ENCODE data around the gene KRT27. TPM values are rescaled to one million over a fixed set of nuclear protein-coding genes. Genes with fewer than 3 reads are reported as not detected.

KRT27 gene
- total RNA-seq, 2 experiments from 2014 or later = not detected

- Mint-ChIP-seq H3K4me1 (ENCODE audit: low read depth) (peaks cover 2% of the 10 kb centered on the region), H3K9me3 (no peaks in the 10 kb centered on the region), H3K36me3 (no peaks in the 10 kb centered on the region), H3K4me3 (no peak overlapping the region), H3K27ac (no peak overlapping the region), H3K27me3 (peaks cover 36% of the 10 kb centered on the region)
- ChIA-PET POLR2A (no interaction called here), CTCF (interaction anchor here (0.6 to 2.4 kb wide), 11 partner anchors 8 to 1413 kb away, joined by 3 to 15 read pairs (median 4); no protein-coding TSS in a partner anchor)
- DNase-seq = peak; percentile 86
- intact Hi-C loops (cut with micrococcal nuclease) = loop anchor here (2.0 to 10.0 kb wide), 5 partner anchors 521 to 864 kb away; no protein-coding TSS in a partner anchor
Observed at GRCh38 chr17:40803617-40804082, 21.3 kb upstream of the KRT27 start.

DNA sequence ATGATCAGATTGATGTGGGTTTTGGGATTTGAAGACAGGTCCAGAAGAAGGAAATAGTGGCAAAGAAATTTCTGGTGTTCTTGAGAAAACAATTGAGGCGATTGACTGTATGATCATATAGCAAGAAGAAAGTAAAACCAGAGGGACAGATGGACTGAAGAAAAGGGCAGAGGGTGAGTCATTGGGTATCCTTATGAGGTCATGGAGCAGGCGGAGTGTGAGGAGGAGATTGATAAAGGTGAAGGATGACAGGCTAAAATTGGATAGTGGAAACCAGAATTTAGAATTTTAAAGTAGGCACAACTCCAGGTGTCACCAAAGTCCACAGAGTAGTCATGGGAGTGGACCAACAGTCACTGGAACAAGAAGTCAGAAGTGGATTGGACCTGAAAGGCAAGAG is 18.8 kb upstream of the KRT27 start:
- no peaks in the 10 kb centered on the region for H3K9me3 Mint-ChIP-seq

DNA sequence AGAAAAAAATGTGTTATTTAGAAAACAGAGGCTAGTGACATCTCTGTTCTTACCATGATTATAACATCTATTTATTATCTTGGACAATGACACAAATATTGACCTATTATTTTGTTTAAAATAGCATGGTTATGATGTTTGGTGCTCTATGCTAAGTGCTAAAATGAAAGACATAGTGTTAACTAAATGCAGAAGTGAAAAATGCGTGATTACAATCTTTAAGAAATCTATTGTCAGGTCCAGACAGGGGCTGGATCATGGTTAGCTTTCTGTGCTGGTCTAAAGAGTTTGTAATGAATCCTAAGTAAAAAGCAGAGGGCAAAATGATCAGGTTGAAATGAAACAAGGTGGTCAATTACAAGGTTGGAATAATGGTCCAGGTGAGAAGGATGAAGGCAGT is 18.0 kb upstream of the KRT27 start:
- DNase-seq = no peak
- H3K36me3 Mint-ChIP-seq = no peaks in the 10 kb centered on the region
- peaks cover 29% of the 10 kb centered on the region for H3K27me3 Mint-ChIP-seq
- intact Hi-C loops (cut with micrococcal nuclease) = loop anchor here (5.0 to 10.0 kb wide), 4 partner anchors 524 to 867 kb away; no protein-coding TSS in a partner anchor
- POLR2A ChIA-PET = no interaction called here
- CTCF ChIA-PET = no interaction called here
- no peak overlapping the region for H3K27ac Mint-ChIP-seq
- no peaks in the 10 kb centered on the region for H3K9me3 Mint-ChIP-seq
- no peak overlapping the region for H3K4me3 Mint-ChIP-seq
- H3K4me1 Mint-ChIP-seq (ENCODE audit: low read depth) = peaks cover 2% of the 10 kb centered on the region

More for the DNA sequence above, 18.8 kb upstream of the KRT27 start:
- DNase-seq = no peak
- ChIA-PET CTCF (no interaction called here), POLR2A (no interaction called here)
- H3K27ac Mint-ChIP-seq = no peak overlapping the region
- H3K36me3 Mint-ChIP-seq = no peaks in the 10 kb centered on the region
- H3K4me1 Mint-ChIP-seq (ENCODE audit: low read depth) = peaks cover 2% of the 10 kb centered on the region
- peaks cover 32% of the 10 kb centered on the region for H3K27me3 Mint-ChIP-seq
- intact Hi-C loops (cut with micrococcal nuclease) = loop anchor here (5.0 to 10.0 kb wide), 4 partner anchors 524 to 866 kb away; no protein-coding TSS in a partner anchor
- no peak overlapping the region for H3K4me3 Mint-ChIP-seq

- Mint-ChIP-seq H3K27ac (no peak within 1 kb of the TSS), H3K27me3 (peaks cover 27% of the 10 kb centered on the region), H3K4me3 (no peak within 1 kb of the TSS), H3K36me3 (no peaks in the 10 kb centered on the region), H3K9me3 (no peaks in the 10 kb centered on the region), H3K4me1 (ENCODE audit: low read depth) (peaks cover 2% of the 10 kb centered on the region)
- POLR2A ChIA-PET = no interaction called here
- intact Hi-C loops (cut with micrococcal nuclease) = loop anchor here (5.0 to 10.0 kb wide), 4 partner anchors 525 to 867 kb away; no protein-coding TSS in a partner anchor
- CTCF ChIA-PET = no interaction called here
- no peak for DNase-seq
Observed at GRCh38 chr17:40799859-40800258, 17.5 kb upstream of the KRT27 start, which contains the start of gene KRT28. TSS of gene KRT28 (minus strand) at chr17:40799959. CDS start at chr17:40799893, 66 bp downstream.

DNA sequence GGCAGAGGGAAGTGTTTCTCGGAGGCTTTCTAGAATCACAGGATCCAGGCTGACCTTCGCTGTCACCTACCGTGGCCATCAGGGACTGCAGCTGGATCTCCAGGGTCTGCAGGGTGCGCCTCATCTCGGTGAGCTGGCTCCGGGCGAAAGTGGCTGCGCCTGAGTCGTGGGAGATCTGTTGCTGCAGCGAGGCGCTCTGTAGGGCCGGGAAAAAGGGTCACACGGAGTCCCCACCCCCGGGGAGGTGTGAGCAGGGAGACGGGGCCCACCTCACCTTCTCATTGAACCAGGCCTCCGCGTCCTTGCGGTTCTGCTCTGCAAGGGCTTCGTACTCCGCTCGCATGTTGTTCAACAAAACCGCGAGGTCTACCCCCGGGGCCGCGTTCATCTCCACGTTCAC is 14.5 kb upstream of the KRT27 start:
- intact Hi-C loops (cut with micrococcal nuclease) = no loop called here
- H3K9me3 Mint-ChIP-seq = no peaks in the 10 kb centered on the region

GRCh38 chr17:40795019-40795667 is 12.8 kb upstream of the KRT27 start:
- no peak overlapping the region for H3K27ac Mint-ChIP-seq
- CTCF ChIA-PET = interaction anchor here (1.0 kb wide), 1 partner anchor 8 kb away, joined by 3 read pairs; no protein-coding TSS in a partner anchor
- intact Hi-C loops (cut with micrococcal nuclease) = no loop called here

More for the DNA sequence above, 14.5 kb upstream of the KRT27 start:
- Mint-ChIP-seq H3K4me1 (ENCODE audit: low read depth) (no peaks in the 10 kb centered on the region), H3K27ac (no peak overlapping the region), H3K27me3 (peaks cover 31% of the 10 kb centered on the region), H3K4me3 (no peak overlapping the region), H3K36me3 (no peaks in the 10 kb centered on the region)
- DNase-seq = no peak
- POLR2A ChIA-PET = no interaction called here
- CTCF ChIA-PET = no interaction called here

DNA sequence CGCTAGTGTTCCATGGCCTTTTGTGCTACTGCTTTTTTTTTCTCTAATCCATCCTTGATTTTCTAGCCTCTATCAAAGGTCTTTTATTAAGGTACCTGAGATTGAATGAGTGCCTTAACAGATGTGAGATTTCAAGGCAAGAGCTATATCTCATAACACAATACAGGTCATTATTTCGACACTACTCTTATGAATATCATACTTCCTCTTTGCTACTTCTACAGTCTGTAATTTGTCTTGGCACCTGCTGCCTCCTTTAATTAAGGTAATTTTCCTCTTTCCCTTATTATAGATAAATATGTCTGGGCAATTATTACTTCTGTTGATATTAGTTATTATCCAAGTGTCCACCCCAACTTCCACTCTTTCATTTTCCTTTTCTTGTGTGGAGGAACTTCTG is 12.1 kb upstream of the KRT27 start:
- no peak for DNase-seq
- Mint-ChIP-seq H3K4me3 (no peak overlapping the region), H3K27me3 (peaks cover 31% of the 10 kb centered on the region), H3K9me3 (no peaks in the 10 kb centered on the region), H3K36me3 (no peaks in the 10 kb centered on the region), H3K4me1 (ENCODE audit: low read depth) (no peaks in the 10 kb centered on the region), H3K27ac (no peak overlapping the region)
- POLR2A ChIA-PET = no interaction called here
- intact Hi-C loops (cut with micrococcal nuclease) = loop anchor here (5.0 kb wide), 1 partner anchor 172 kb away; no protein-coding TSS in a partner anchor
- CTCF ChIA-PET = no interaction called here

More at GRCh38 chr17:40795019-40795667, 12.8 kb upstream of the KRT27 start:
- DNase-seq = no peak
- Mint-ChIP-seq H3K4me1 (ENCODE audit: low read depth) (no peaks in the 10 kb centered on the region), H3K27me3 (peaks cover 31% of the 10 kb centered on the region), H3K36me3 (no peaks in the 10 kb centered on the region), H3K4me3 (no peak overlapping the region), H3K9me3 (no peaks in the 10 kb centered on the region)
- POLR2A ChIA-PET = no interaction called here

GRCh38 chr17:40793832-40794231 is 11.5 kb upstream of the KRT27 start:
- Mint-ChIP-seq H3K4me1 (ENCODE audit: low read depth) (no peaks in the 10 kb centered on the region), H3K36me3 (no peaks in the 10 kb centered on the region), H3K27ac (no peak overlapping the region), H3K9me3 (no peaks in the 10 kb centered on the region), H3K4me3 (no peak overlapping the region), H3K27me3 (peaks cover 28% of the 10 kb centered on the region)
- POLR2A ChIA-PET = no interaction called here
- intact Hi-C loops (cut with micrococcal nuclease) = loop anchor here (5.0 kb wide), 1 partner anchor 172 kb away; no protein-coding TSS in a partner anchor
- DNase-seq = no peak
- CTCF ChIA-PET = interaction anchor here (1.2 kb wide), 1 partner anchor 855 kb away, joined by 3 read pairs; no protein-coding TSS in a partner anchor

DNA sequence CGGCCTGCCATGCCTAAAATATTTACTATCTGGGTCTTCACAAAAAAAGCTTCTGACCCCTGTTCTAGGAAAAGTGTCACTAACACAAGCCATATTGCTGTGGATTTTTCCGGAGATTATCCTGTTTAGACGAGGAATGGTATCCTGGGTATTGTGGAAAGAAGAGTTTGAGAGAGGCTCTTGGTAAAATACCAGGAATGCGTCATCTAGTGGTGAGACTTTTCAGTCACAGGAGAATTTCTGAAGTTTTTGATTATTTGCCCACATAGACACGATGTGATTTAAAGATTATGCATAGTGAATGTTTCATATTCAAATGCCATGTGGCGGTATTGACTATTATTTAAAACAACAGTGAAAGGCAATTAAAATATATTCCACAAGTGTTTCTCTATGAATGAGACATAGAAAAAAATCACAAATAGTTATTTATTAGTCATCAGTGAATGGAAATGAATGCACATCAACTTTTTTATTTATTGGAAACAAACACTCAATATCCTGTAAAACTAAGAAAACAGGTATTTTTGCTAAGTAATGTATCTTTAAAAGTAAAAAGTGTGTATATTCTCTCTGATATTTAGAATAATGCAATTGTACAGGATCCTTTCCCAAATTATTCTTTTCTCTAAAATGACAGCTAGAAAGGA is 9.6 kb upstream of the KRT27 start:
- Mint-ChIP-seq H3K27me3 (peaks cover 21% of the 10 kb centered on the region), H3K9me3 (no peaks in the 10 kb centered on the region), H3K4me1 (ENCODE audit: low read depth) (no peaks in the 10 kb centered on the region), H3K27ac (no peak overlapping the region), H3K36me3 (no peaks in the 10 kb centered on the region), H3K4me3 (no peak overlapping the region)
- CTCF ChIA-PET = interaction anchor here (1.1 to 1.2 kb wide), 2 partner anchors 11 to 36 kb away, joined by 3 to 4 read pairs; partner anchors contain the start of gene KRT25
- intact Hi-C loops (cut with micrococcal nuclease) = loop anchor here (5.0 kb wide), 1 partner anchor 170 kb away; no protein-coding TSS in a partner anchor
- POLR2A ChIA-PET = no interaction called here
- DNase-seq = no peak

- intact Hi-C loops (cut with micrococcal nuclease) = loop anchor here (5.0 kb wide), 1 partner anchor 169 kb away; no protein-coding TSS in a partner anchor
- Mint-ChIP-seq H3K4me3 (no peak overlapping the region), H3K36me3 (no peaks in the 10 kb centered on the region), H3K9me3 (no peaks in the 10 kb centered on the region), H3K27me3 (peaks cover 15% of the 10 kb centered on the region), H3K27ac (no peak overlapping the region), H3K4me1 (ENCODE audit: low read depth) (no peaks in the 10 kb centered on the region)
- DNase-seq = no peak
- CTCF ChIA-PET = no interaction called here
- POLR2A ChIA-PET = no interaction called here
Observed at GRCh38 chr17:40791111-40791510, 8.8 kb upstream of the KRT27 start.

DNA sequence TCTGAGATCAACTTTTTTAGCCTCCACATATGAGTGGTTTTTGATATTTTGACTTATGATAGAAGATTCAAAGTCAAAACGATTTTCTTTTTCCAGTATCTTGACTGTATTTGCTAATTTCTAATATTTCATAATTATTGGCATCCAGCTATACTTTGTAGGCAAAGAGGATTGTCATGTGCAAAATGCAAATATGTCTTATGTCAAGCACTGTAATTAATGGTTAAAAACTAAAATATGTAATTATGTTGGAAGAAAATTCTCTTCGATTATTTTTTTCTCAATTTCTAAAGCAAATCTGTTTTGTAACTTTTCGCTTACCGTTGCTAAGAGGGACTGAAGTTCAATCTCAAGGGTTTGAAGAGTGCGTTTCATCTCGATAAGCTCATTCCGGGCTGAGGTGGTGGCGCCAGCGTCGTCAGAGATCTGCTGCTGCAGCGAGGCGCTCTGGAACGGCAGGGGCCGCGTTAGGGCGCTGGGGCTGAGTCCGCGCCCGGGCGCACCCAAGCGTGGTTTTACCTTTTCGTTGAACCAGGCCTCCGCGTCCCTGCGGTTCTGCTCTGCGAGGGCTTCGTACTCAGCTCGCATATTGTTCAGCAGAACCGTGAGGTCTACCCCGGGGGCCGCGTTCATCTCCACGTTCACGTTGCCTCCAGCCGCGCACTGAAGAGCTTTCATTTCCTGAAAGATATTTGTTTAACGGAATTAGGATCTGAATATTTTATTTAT is 3.0 kb downstream of the KRT27 start:
- H3K9me3 Mint-ChIP-seq = no peaks in the 10 kb centered on the region
- no peak overlapping the region for H3K27ac Mint-ChIP-seq
- peak overlapping the region; percentile 36 for H3K4me3 Mint-ChIP-seq
- CTCF ChIA-PET = interaction anchor here (0.6 to 1.3 kb wide), 3 partner anchors 18 to 869 kb away, joined by 3 to 4 read pairs (median 4); no protein-coding TSS in a partner anchor
- no peaks in the 10 kb centered on the region for H3K36me3 Mint-ChIP-seq
- intact Hi-C loops (cut with micrococcal nuclease) = no loop called here
- POLR2A ChIA-PET = no interaction called here
- no peaks in the 10 kb centered on the region for H3K4me1 Mint-ChIP-seq (ENCODE audit: low read depth)
- peak; percentile 31 for DNase-seq
- H3K27me3 Mint-ChIP-seq = peaks cover 39% of the 10 kb centered on the region

- ChIA-PET POLR2A (no interaction called here), CTCF (interaction anchor here (0.8 kb wide), 1 partner anchor 870 kb away, joined by 4 read pairs; no protein-coding TSS in a partner anchor)
- Mint-ChIP-seq H3K27ac (no peak overlapping the region), H3K9me3 (no peaks in the 10 kb centered on the region), H3K4me1 (ENCODE audit: low read depth) (no peaks in the 10 kb centered on the region), H3K27me3 (peaks cover 39% of the 10 kb centered on the region), H3K4me3 (no peak overlapping the region), H3K36me3 (no peaks in the 10 kb centered on the region)
- intact Hi-C loops (cut with micrococcal nuclease) = no loop called here
- DNase-seq = no peak
Observed at GRCh38 chr17:40778461-40778860, 3.9 kb downstream of the KRT27 start.

All from activated CD4-positive, alpha-beta memory T cell treated with anti-CD3 and anti-CD28 coated beads for 36 hours (primary cell).